T-helper 2 cell treated with Interferon-gamma antibody and Interleukin-4, amounts not matched to agents 5 μg/mL and 100 μg/mL, for 36 hours (primary cell): ENCODE results near the gene ZFP64.
"Not testable (repeated sequence)": the region's sequence is repeated elsewhere in the genome, so short reads cannot be mapped to it uniquely, and the experiment has no call there.

Experiments
- DNase-seq: peaks from one replicate; pipeline ENCODE4 v3.0.0; 2021; ENCODE audit warnings: low spot score
- H3K27ac Mint-ChIP-seq: one replicate; pipeline ENCODE4 v1.8.0; 2021; ENCODE audit warnings: mild to moderate bottlenecking, mixed read lengths
- H3K27me3 Mint-ChIP-seq: one replicate; pipeline ENCODE4 v1.8.0; 2021; ENCODE audit warnings: low read depth, mixed read lengths
- H3K36me3 Mint-ChIP-seq: one replicate; pipeline ENCODE4 v1.8.0; 2021; ENCODE audit warnings: low read depth, mixed read lengths
- H3K4me1 Mint-ChIP-seq: one replicate; pipeline ENCODE4 v1.8.0; 2021; ENCODE audit warnings: low read depth, mixed read lengths
- H3K4me3 Mint-ChIP-seq: one replicate; pipeline ENCODE4 v1.8.0; 2022; ENCODE audit warnings: mild to moderate bottlenecking, moderate library complexity, mixed read lengths
- H3K9me3 Mint-ChIP-seq: one replicate; pipeline ENCODE4 v1.8.0; 2021; ENCODE audit warnings: mixed read lengths

The ZFP64 gene

DNA sequence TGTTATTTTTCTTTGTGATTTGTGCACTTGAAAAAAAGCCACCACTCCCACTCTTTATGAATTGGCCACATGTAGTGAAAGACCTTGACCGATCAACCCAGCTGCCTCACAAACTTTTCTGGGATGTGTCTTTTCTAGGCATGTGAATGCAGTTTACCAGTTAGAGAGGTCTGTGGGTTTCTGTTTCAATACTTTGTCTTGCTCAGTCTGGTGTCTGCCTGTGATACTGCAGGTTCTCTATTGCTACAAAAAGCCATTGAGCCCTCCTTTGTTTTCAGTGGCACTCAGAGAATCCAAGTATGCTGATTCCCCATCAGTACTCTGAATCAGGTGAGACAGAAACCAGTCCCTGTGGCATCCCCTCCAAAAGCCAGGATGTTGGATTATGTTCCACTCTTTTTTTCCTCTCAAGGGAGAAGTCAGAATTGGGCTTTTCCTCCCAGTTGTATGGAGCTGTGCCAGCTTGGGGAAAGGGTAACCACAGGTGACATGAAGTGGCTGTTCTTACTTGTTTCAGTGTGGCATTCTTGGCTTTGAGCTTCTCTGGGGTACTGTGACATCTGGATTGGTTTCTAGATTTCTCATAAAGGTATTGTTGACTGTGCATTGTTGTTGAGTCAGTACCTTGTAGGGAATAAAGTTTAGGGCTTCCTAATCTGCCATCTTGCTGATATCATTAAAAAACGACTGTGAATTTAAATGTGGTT lies 26.3 kb upstream of the ZFP64 start:
- H3K27me3 Mint-ChIP-seq = no peaks in the 10 kb centered on the region
- DNase-seq = no peak
- H3K4me3 Mint-ChIP-seq = no peak overlapping the region
- no peaks in the 10 kb centered on the region for H3K36me3 Mint-ChIP-seq
- H3K4me1 Mint-ChIP-seq = no peaks in the 10 kb centered on the region
- H3K9me3 Mint-ChIP-seq = peaks cover 11% of the 10 kb centered on the region
- H3K27ac Mint-ChIP-seq = no peak overlapping the region

DNA sequence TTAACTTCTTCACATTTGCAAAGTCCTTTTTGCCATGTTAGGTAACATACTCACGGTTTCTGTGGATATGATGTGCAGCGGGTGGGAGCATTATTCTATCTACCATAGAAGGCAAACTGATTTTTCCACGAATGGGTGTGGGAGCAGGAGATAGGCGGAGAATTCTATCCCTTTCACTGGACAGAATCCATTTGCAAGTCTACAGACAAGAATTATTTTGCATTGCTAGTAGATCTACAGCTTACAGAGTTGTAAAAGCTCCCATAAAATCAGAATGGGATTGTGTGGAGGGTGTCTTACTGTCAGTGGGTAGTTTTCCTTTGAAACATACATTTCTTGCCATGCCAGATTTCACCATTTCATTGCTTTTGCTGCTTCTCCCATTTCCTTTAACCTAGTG lies 22.4 kb upstream of the ZFP64 start:
- no peak overlapping the region for H3K27ac Mint-ChIP-seq
- H3K9me3 Mint-ChIP-seq = peaks cover 4% of the 10 kb centered on the region
- no peaks in the 10 kb centered on the region for H3K27me3 Mint-ChIP-seq
- H3K36me3 Mint-ChIP-seq = no peaks in the 10 kb centered on the region
- DNase-seq = no peak
- no peak overlapping the region for H3K4me3 Mint-ChIP-seq
- H3K4me1 Mint-ChIP-seq = no peaks in the 10 kb centered on the region

DNA sequence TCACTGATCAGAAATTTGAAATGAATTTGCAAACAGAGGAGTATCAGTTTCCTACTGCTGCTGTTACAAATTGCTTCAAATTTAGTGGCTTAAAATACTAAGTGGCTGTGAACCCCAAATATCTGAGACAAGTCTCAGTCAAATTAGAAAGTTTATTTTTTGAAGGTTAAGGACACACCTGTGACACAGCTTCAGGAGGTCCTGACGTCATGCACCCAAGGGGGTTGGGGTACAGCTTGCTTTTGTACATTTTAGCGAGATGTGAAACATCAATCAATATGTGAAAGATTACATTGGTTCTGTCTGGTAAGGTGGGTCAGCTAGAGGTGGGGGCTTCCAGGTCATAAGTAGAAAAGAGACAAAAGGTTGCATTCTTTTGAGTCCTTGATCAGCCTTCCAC lies 21.4 kb upstream of the ZFP64 start:
- H3K27me3 Mint-ChIP-seq = no peaks in the 10 kb centered on the region
- no peak overlapping the region for H3K27ac Mint-ChIP-seq
- H3K36me3 Mint-ChIP-seq = no peaks in the 10 kb centered on the region
- no peak overlapping the region for H3K4me3 Mint-ChIP-seq
- DNase-seq = no peak
- no peaks in the 10 kb centered on the region for H3K4me1 Mint-ChIP-seq
- peaks cover 4% of the 10 kb centered on the region for H3K9me3 Mint-ChIP-seq

DNA sequence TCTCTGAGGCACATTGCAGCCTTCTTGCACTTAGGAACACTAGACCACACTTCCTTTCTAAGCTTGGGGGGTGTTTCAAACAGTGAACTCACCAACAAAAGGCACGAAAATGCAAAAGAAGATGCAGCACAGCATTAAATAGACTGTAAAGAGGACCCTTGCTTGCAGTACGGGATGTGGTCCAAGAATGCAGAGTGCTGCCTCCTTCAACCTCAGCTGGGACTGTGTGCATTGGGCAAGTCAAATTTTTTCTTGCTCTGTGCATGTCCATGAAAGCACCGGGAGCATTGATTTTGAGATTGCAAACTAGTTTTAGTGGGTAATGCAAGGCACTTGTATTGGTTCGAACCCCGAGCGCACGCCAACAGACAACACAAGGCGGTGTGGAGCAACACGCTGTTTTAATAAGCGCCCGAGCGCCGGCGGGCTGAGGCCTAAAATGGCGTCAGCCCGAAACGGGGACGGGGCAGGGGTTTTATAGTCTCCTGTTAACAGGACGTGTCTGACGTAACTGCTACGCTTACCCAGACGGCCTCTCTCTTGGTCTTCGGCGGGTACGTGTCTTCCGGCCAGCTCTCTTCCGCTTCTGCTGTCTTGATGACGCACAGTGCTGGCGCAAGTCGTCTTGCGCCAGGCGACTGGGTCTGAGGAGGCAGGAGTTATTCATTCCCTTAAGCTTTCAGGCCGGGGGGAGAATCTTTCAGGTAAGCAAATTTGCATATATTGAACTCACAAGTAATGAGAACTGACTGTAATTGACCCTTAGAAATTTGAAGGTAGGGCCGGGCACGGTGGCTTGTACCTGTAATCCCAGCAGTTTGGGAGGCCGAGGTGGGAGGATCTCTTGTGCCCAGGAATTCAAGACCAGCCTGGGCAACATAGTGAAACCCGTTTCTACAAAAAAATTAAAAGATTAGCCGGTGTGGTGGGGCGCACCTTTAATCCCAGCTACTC lies 18.7 kb upstream of the ZFP64 start:
- no peaks in the 10 kb centered on the region for H3K27me3 Mint-ChIP-seq
- no peak overlapping the region for H3K27ac Mint-ChIP-seq
- no peaks in the 10 kb centered on the region for H3K36me3 Mint-ChIP-seq
- no peaks in the 10 kb centered on the region for H3K4me1 Mint-ChIP-seq
- no peak overlapping the region for H3K4me3 Mint-ChIP-seq
- DNase-seq = no peak
- peaks cover 4% of the 10 kb centered on the region for H3K9me3 Mint-ChIP-seq

DNA sequence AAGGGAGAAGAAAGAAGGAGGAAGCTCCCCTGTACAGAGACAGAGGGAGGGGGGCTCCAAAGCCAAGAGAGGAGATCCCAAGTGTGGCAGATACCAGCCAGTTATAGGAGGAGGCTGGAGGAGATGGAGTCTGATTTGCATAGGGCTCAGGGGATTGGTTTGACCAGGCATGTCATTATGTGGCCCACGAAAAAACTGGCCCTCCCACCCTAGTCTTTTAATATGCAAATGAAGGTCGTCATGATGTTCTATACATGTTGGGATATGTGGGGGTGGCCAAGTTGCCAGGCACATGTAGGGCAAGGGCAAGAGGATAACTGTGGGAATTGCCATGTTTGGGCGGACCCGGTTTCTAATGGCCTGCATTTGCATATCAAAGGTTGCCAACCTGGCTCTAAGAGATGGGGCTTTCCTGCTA lies 17.6 kb upstream of the ZFP64 start:
- Mint-ChIP-seq H3K27me3 (no peaks in the 10 kb centered on the region), H3K27ac (no peak overlapping the region), H3K9me3 (peaks cover 4% of the 10 kb centered on the region), H3K4me3 (no peak overlapping the region), H3K36me3 (no peaks in the 10 kb centered on the region), H3K4me1 (no peaks in the 10 kb centered on the region)
- no peak for DNase-seq

DNA sequence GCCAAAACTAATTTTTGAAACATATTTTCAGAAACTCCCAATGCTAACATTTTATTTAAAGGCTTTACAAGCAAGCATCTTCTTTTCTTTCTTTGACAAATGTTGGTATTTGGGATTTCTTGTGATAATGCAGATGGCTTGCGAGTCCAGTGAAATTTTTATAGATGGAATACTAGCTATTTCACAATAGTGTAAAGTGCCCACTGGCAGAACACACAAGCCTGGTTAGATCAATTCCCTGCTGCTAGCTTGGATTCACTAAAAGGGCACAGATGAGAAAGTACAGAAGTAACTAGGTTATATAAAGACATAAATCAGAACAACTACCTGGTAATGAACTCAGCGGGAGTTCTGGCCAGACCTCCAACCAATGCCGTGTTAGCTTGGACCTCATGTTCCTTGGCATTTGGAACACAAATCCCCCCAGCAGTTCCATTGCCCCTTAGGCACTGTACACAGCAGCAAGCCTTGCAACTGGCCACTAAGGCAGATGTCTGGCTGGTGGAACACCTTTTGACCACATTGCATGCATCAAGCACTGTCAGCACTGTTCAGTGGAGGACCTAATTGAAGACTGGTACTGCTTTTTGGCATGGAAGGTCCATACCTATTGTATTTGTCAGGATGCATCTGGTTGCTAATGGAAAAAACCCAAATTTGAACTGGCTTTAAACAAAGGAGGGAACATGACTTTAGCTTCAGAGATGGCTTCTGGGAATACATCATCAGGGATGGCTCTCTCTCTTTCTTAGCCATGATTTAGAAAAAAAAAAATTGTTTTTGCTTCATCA lies 15.6 kb upstream of the ZFP64 start:
- H3K27ac Mint-ChIP-seq = no peak overlapping the region
- DNase-seq = no peak
- H3K4me1 Mint-ChIP-seq = no peaks in the 10 kb centered on the region
- peaks cover 4% of the 10 kb centered on the region for H3K9me3 Mint-ChIP-seq
- H3K36me3 Mint-ChIP-seq = no peaks in the 10 kb centered on the region
- H3K27me3 Mint-ChIP-seq = no peaks in the 10 kb centered on the region
- H3K4me3 Mint-ChIP-seq = no peak overlapping the region

DNA sequence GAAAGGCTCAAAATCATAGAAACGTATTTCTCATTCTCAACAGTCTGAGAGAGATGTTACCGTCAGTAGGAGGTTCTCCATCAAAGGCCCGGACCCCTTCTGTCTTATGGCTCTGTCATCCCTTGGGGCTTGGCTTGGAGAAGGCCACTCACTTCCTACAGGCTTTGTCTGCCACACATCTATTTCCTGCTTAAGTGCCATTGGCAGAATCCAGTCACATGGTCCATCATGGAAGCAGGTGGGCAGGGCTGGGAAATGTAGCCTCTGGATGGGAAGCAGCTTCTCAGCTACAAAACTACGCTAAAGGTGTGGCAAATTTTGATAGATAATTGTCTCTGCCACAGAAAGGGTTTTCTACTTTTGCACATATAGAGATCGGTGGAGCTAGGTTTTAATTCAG lies 12.6 kb upstream of the ZFP64 start:
- H3K27ac Mint-ChIP-seq = no peak overlapping the region
- H3K36me3 Mint-ChIP-seq = no peaks in the 10 kb centered on the region
- no peaks in the 10 kb centered on the region for H3K9me3 Mint-ChIP-seq
- no peak overlapping the region for H3K4me3 Mint-ChIP-seq
- H3K27me3 Mint-ChIP-seq = no peaks in the 10 kb centered on the region
- no peak for DNase-seq
- no peaks in the 10 kb centered on the region for H3K4me1 Mint-ChIP-seq

DNA sequence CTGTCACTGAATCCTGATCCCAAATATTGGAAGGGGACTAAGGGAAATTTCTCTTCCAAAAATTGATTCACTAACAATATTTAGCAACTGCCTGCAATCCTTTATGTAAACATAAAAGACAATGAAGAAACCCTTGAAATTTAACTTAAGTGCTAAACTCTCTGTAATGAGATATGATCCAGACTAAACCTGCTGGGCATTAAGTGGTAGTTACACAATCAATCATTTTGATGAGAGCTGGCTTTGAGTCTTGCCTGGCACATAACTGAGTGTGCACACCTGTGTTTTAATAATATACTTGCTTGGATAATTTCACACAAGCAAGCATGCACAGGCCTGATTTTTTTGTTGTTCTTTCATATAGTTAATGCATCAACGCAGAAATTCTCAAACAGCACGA lies 9.8 kb upstream of the ZFP64 start:
- Mint-ChIP-seq H3K4me1 (no peaks in the 10 kb centered on the region), H3K9me3 (no peaks in the 10 kb centered on the region), H3K27me3 (no peaks in the 10 kb centered on the region), H3K36me3 (no peaks in the 10 kb centered on the region), H3K4me3 (no peak overlapping the region), H3K27ac (no peak overlapping the region)
- no peak for DNase-seq

DNA sequence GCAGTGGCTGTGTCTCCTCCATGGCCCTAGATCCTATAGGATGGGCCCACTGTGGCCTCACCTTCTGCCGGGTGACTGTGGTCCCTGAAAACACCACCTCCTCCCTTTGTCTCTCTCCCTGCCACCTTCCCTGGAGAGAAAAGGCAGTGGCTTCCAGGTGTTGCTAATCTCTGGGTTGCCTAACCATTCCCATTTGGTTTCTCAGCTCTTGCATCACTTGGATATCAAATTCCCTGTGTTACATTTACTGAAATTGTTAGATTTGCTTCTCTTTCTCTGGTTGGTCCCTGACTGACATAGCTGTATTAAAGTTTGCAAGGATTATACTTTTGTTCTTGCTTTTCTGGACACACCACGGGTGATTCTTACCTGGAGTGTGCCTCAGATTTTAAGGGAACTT lies 9.3 kb upstream of the ZFP64 start:
- Mint-ChIP-seq H3K4me3 (no peak overlapping the region), H3K4me1 (no peaks in the 10 kb centered on the region), H3K27me3 (no peaks in the 10 kb centered on the region), H3K27ac (no peak overlapping the region), H3K9me3 (no peaks in the 10 kb centered on the region), H3K36me3 (no peaks in the 10 kb centered on the region)
- DNase-seq = no peak

DNA sequence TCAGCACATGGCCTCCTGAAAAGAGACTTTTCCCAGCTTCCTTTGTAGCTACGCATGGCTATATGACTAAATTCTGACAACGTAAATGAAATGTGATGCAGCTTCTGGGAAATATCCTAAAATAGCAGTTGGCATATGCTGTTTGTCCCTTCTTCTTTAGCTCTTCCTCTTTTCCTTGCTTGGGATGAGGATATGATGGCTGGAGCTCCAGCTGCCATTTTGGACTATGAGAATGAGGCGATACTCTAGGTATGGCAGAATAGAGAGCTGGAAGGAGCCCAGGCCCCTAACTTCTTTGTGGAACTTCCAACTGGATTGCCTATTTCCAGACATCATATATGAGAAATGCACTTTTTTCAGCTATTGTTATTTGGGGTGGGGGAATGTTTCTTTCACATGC lies 5.3 kb upstream of the ZFP64 start:
- Mint-ChIP-seq H3K4me1 (peaks cover 7% of the 10 kb centered on the region), H3K36me3 (no peaks in the 10 kb centered on the region)
- no peak for DNase-seq

DNA sequence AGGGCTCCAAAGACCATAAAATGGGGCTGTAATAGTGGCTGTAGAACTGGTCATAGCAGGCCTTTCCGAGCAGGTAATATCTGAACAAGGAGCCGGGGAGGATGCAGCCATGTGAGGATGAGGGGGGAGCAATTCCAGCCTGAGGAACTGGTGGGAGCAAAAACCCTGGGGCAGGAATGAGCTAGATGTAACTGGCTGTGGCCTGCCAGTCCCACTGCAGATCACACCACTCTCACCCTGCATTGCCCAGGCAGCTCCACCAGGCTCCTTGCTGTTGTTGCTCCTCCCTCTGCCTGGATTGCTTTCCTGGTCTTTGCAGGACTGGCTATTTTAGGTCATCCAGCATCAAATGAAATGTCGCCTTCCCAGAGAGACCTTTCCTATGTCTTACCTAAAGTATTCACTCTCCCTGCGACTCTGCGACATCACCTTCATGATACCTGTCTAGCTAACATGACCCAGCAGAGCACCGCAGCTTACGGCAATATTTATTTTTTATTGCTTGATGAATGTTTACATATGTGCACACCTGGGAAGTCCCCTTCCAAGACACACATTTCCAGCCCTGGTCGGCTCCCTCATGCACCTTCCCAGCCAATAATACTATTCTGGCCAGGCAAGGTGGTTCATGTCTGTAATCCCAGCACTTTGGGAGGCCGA lies 2.4 kb upstream of the ZFP64 start:
- Mint-ChIP-seq H3K27me3 (no peaks in the 10 kb centered on the region), H3K4me3 (no peak overlapping the region)
- DNase-seq = no peak

More for the DNA sequence above, 5.3 kb upstream of the ZFP64 start:
- Mint-ChIP-seq H3K27me3 (no peaks in the 10 kb centered on the region), H3K4me3 (no peak overlapping the region), H3K27ac (no peak overlapping the region), H3K9me3 (no peaks in the 10 kb centered on the region)

DNA sequence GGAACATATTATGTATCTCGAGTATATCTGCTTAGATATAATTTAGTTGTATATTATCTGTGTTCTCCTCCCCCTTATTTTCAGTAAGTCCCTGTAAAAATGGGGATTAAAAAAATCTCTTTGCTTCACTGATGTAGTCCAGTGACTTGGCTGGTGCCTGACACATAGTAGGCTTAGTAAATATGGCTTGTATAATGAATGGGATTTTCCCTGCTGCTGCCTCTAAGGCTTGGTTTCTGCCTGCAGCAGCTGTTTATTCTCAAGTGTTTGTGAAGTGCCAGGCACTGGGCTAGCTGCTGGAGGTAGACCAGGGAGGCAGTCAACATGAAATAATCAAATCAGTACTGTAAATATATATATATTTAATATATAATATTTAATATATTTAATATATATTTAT lies 1.6 kb upstream of the ZFP64 start:
- Mint-ChIP-seq H3K27me3 (no peaks in the 10 kb centered on the region), H3K9me3 (no peaks in the 10 kb centered on the region), H3K36me3 (no peaks in the 10 kb centered on the region), H3K4me3 (peak overlapping the region; percentile 82), H3K4me1 (peaks cover 17% of the 10 kb centered on the region), H3K27ac (no peak overlapping the region)
- no peak for DNase-seq

More for the DNA sequence above, 2.4 kb upstream of the ZFP64 start:
- Mint-ChIP-seq H3K9me3 (no peaks in the 10 kb centered on the region), H3K36me3 (no peaks in the 10 kb centered on the region), H3K4me1 (peaks cover 17% of the 10 kb centered on the region), H3K27ac (no peak overlapping the region)

DNA sequence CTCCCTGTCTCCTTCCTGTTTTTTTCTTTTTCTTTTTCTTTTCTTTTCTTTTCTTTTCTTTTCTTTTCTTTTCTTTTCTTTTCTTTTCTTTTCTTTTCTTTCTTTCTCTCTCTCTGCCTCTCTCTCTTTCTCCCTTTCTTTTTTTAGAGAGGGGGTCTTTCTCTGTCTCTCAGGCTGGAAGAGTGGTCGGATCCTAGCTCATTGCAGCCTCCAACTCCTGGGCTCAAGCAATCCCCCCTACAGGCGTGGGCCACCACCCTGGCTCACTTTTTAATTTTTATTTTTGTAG lies 1.1 kb upstream of the ZFP64 start:
- not testable (repeated sequence) for H3K36me3 Mint-ChIP-seq, DNase-seq, H3K27me3 Mint-ChIP-seq, H3K9me3 Mint-ChIP-seq
- Mint-ChIP-seq H3K27ac (peak overlapping the region; percentile 83), H3K4me1 (peaks cover 17% of the 10 kb centered on the region), H3K4me3 (peak overlapping the region; percentile 82)
